WTC11 (cell line): ENCODE results near the gene ATP13A4.

ENCODE experiments used
- ATF1 ChIP-seq: sonication (generic); formaldehyde crosslinking; IDR thresholded peaks from 2 replicates; pipeline ENCODE4 v1.8.1; 2023; ENCODE audit warnings: mild to moderate bottlenecking, moderate library complexity, missing genetic modification reagents
- CREB1 ChIP-seq: sonication (generic); formaldehyde crosslinking; IDR thresholded peaks from 2 replicates; pipeline ENCODE4 v1.8.0; 2023; ENCODE audit warnings: mild to moderate bottlenecking, missing genetic modification reagents
- ESRRA ChIP-seq: sonication (generic); formaldehyde crosslinking; IDR thresholded peaks from 2 replicates; pipeline ENCODE4 v1.8.1; 2022; ENCODE audit warnings: mild to moderate bottlenecking, missing genetic modification reagents, borderline replicate concordance
- JUN ChIP-seq: sonication (generic); formaldehyde crosslinking; IDR thresholded peaks from 2 replicates; pipeline ENCODE4 v1.8.0; 2023; ENCODE audit warnings: mild to moderate bottlenecking, missing genetic modification reagents
- MXD4 ChIP-seq: fragments of 250-450 bp; sonication (Bioruptor Pico); IDR thresholded peaks from 2 replicates; pipeline ENCODE4 v1.8.0; 2021; ENCODE audit warnings: mild to moderate bottlenecking, moderate library complexity, borderline replicate concordance
- TCF7 ChIP-seq: sonication (generic); formaldehyde crosslinking; IDR thresholded peaks from 2 replicates; pipeline ENCODE4 v1.8.0; 2022; ENCODE audit warnings: mild to moderate bottlenecking, low read depth, missing genetic modification reagents, moderate library complexity
- TF ChIP-seq, protein P1 (sequence below): sonication (generic); formaldehyde crosslinking; conservative IDR thresholded peaks from 2 replicates; pipeline ENCODE4 v1.8.1; 2023; ENCODE audit warnings: mild to moderate bottlenecking, low read depth, missing genetic modification reagents, moderate library complexity
- TF ChIP-seq, protein P2 (sequence below): sonication (generic); formaldehyde crosslinking; IDR thresholded peaks from 2 replicates; pipeline ENCODE4 v1.8.1; 2022; ENCODE audit warnings: low read depth, mild to moderate bottlenecking, moderate library complexity, missing genetic modification reagents, borderline replicate concordance
- TF ChIP-seq, protein P3 (sequence below): sonication (generic); formaldehyde crosslinking; IDR thresholded peaks from 2 replicates; pipeline ENCODE4 v1.8.1; 2022; ENCODE audit warnings: mild to moderate bottlenecking, moderate library complexity, missing genetic modification reagents
- TF ChIP-seq, protein P4 (sequence below): sonication (generic); formaldehyde crosslinking; IDR thresholded peaks from 2 replicates; pipeline ENCODE4 v1.8.1; 2023; ENCODE audit warnings: mild to moderate bottlenecking, missing genetic modification reagents, moderate library complexity
- TF ChIP-seq, protein P5 (sequence below): fragments of 200-600 bp; IDR thresholded peaks from 2 replicates; pipeline ENCODE4 v1.8.0; 2022; ENCODE audit warnings: antibody characterized with exemption

DNA sequence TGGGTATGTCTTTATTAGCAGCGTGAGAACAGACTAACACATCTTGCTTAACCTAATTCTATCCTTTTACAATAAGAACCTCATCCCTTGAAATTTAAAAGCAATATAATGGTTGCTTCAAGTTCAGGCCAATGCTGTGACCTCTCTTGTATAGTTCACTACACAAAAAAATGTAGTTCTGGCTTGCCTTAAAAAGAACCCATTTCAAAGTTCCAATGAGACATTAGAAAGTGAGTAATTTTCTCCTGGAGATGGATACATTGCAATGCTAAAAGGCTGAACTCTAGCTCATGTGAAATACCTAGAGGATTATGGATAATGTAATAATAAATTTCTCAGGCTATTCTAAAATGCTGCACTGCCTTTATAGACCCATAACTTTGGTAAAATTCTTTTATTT, 47.8 kb downstream of the ATP13A4 start:
- TF ChIP-seq ATF1 (CRISPR knock-in tag) (no peak), CREB1 (CRISPR knock-in tag) (no peak), TCF7 (CRISPR knock-in tag) (no peak), JUN (CRISPR knock-in tag) (no peak), ESRRA (CRISPR knock-in tag) (no peak), MXD4 (CRISPR knock-in tag) (no peak)
- TF ChIP-seq, protein P1, sequence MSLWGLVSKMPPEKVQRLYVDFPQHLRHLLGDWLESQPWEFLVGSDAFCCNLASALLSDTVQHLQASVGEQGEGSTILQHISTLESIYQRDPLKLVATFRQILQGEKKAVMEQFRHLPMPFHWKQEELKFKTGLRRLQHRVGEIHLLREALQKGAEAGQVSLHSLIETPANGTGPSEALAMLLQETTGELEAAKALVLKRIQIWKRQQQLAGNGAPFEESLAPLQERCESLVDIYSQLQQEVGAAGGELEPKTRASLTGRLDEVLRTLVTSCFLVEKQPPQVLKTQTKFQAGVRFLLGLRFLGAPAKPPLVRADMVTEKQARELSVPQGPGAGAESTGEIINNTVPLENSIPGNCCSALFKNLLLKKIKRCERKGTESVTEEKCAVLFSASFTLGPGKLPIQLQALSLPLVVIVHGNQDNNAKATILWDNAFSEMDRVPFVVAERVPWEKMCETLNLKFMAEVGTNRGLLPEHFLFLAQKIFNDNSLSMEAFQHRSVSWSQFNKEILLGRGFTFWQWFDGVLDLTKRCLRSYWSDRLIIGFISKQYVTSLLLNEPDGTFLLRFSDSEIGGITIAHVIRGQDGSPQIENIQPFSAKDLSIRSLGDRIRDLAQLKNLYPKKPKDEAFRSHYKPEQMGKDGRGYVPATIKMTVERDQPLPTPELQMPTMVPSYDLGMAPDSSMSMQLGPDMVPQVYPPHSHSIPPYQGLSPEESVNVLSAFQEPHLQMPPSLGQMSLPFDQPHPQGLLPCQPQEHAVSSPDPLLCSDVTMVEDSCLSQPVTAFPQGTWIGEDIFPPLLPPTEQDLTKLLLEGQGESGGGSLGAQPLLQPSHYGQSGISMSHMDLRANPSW: no peak
- TF ChIP-seq, protein P2, sequence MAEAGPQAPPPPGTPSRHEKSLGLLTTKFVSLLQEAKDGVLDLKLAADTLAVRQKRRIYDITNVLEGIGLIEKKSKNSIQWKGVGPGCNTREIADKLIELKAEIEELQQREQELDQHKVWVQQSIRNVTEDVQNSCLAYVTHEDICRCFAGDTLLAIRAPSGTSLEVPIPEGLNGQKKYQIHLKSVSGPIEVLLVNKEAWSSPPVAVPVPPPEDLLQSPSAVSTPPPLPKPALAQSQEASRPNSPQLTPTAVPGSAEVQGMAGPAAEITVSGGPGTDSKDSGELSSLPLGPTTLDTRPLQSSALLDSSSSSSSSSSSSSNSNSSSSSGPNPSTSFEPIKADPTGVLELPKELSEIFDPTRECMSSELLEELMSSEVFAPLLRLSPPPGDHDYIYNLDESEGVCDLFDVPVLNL: no peak
- TF ChIP-seq, protein P3, sequence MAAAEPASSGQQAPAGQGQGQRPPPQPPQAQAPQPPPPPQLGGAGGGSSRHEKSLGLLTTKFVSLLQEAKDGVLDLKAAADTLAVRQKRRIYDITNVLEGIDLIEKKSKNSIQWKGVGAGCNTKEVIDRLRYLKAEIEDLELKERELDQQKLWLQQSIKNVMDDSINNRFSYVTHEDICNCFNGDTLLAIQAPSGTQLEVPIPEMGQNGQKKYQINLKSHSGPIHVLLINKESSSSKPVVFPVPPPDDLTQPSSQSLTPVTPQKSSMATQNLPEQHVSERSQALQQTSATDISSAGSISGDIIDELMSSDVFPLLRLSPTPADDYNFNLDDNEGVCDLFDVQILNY (CRISPR knock-in tag): no peak
- TF ChIP-seq, protein P4, sequence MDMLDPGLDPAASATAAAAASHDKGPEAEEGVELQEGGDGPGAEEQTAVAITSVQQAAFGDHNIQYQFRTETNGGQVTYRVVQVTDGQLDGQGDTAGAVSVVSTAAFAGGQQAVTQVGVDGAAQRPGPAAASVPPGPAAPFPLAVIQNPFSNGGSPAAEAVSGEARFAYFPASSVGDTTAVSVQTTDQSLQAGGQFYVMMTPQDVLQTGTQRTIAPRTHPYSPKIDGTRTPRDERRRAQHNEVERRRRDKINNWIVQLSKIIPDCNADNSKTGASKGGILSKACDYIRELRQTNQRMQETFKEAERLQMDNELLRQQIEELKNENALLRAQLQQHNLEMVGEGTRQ (CRISPR knock-in tag): no peak
- TF ChIP-seq, protein P5, sequence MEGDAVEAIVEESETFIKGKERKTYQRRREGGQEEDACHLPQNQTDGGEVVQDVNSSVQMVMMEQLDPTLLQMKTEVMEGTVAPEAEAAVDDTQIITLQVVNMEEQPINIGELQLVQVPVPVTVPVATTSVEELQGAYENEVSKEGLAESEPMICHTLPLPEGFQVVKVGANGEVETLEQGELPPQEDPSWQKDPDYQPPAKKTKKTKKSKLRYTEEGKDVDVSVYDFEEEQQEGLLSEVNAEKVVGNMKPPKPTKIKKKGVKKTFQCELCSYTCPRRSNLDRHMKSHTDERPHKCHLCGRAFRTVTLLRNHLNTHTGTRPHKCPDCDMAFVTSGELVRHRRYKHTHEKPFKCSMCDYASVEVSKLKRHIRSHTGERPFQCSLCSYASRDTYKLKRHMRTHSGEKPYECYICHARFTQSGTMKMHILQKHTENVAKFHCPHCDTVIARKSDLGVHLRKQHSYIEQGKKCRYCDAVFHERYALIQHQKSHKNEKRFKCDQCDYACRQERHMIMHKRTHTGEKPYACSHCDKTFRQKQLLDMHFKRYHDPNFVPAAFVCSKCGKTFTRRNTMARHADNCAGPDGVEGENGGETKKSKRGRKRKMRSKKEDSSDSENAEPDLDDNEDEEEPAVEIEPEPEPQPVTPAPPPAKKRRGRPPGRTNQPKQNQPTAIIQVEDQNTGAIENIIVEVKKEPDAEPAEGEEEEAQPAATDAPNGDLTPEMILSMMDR: no peak
